HG03520 (cell line): ENCODE results near the gene MAP3K19.
"Not testable (repeated sequence)": the region's sequence is repeated elsewhere in the genome, so short reads cannot be mapped to it uniquely, and the experiment has no call there.

ENCODE experiments used
- ATAC-seq: cut with Tn5 transposase; IDR thresholded peaks from one replicate; pipeline ENCODE4 v1.9.1; 2021; ENCODE audit warnings: mild to moderate bottlenecking, moderate library complexity; ENCODE audit not compliant: unreplicated experiment

MAP3K19 gene

GRCh38 chr2:134988994-134989605, 58.1 kb downstream of the MAP3K19 start:
- ATAC-seq: no peak

GRCh38 chr2:134985061-134985460, 62.2 kb downstream of the MAP3K19 start:
- ATAC-seq: no peak

- ATAC-seq: no peak
Observed at GRCh38 chr2:134982603-134983002, 64.6 kb downstream of the MAP3K19 start.

- no peak for ATAC-seq
Observed at GRCh38 chr2:134980639-134981038, 66.6 kb downstream of the MAP3K19 start.

- ATAC-seq: no peak
Observed at GRCh38 chr2:134979221-134979620, 68.0 kb downstream of the MAP3K19 start.

GRCh38 chr2:134977104-134977503, 70.1 kb downstream of the MAP3K19 start:
- ATAC-seq: not testable (repeated sequence)

- no peak for ATAC-seq
Observed at GRCh38 chr2:134976074-134976702, 71.1 kb downstream of the MAP3K19 start.

GRCh38 chr2:134975281-134976009, 71.8 kb downstream of the MAP3K19 start:
- no peak for ATAC-seq

GRCh38 chr2:134973241-134974138, 73.8 kb downstream of the MAP3K19 start:
- ATAC-seq: no peak

GRCh38 chr2:134967166-134967565, 80.1 kb downstream of the MAP3K19 start:
- not testable (repeated sequence) for ATAC-seq

- no peak for ATAC-seq
Observed at GRCh38 chr2:134957477-134957876, 89.8 kb downstream of the MAP3K19 start.

- no peak for ATAC-seq
Observed at GRCh38 chr2:134955744-134956143, 91.5 kb downstream of the MAP3K19 start.

- ATAC-seq: no peak
Observed at GRCh38 chr2:134954065-134954464, 93.2 kb downstream of the MAP3K19 start.

GRCh38 chr2:134952608-134953007, 94.6 kb downstream of the MAP3K19 start:
- ATAC-seq: no peak

- no peak for ATAC-seq
Observed at GRCh38 chr2:134950886-134951285, 96.4 kb downstream of the MAP3K19 start.

GRCh38 chr2:134949981-134950708, 97.1 kb downstream of the MAP3K19 start:
- no peak for ATAC-seq

GRCh38 chr2:134946073-134946472, 101.2 kb downstream of the MAP3K19 start:
- ATAC-seq: no peak

- ATAC-seq: no peak
Observed at GRCh38 chr2:134944975-134945374, 102.3 kb downstream of the MAP3K19 start.

- peak; percentile 83 for ATAC-seq
Observed at GRCh38 chr2:134943540-134943939, 103.7 kb downstream of the MAP3K19 start.

- no peak for ATAC-seq
Observed at GRCh38 chr2:134936691-134937090, 110.6 kb downstream of the MAP3K19 start.
